NB4 (cell line): ENCODE measurements around the gene FFAR1.

Source experiments
- DNase-seq: peaks from one replicate; pipeline ENCODE4 v3.0.0; 2010; ENCODE audit warnings: low read depth
- H3K4me3 ChIP-seq: one replicate; pipeline ENCODE4 v1.5.1; 2011; ENCODE audit warnings: mild to moderate bottlenecking, low read depth, low read length, moderate library complexity
- CTCF ChIP-seq: IDR thresholded peaks from one replicate; pipeline ENCODE4 v1.5.1; 2012; ENCODE audit warnings: low read depth, low read length
- MYC ChIP-seq: IDR thresholded peaks from 2 replicates; pipeline ENCODE4 v1.6.1; 2011; ENCODE audit warnings: low read depth, low read length
- POLR2A ChIP-seq: IDR thresholded peaks from 2 replicates; pipeline ENCODE4 v1.6.1; 2011; ENCODE audit warnings: mild to moderate bottlenecking; ENCODE audit not compliant: insufficient read length; ENCODE audit errors: extremely low read depth
- TF ChIP-seq, protein P1 (sequence below): IDR thresholded peaks from 2 replicates; pipeline ENCODE4 v1.6.1; 2011; ENCODE audit warnings: low read depth, low read length

The FFAR1 gene

DNA sequence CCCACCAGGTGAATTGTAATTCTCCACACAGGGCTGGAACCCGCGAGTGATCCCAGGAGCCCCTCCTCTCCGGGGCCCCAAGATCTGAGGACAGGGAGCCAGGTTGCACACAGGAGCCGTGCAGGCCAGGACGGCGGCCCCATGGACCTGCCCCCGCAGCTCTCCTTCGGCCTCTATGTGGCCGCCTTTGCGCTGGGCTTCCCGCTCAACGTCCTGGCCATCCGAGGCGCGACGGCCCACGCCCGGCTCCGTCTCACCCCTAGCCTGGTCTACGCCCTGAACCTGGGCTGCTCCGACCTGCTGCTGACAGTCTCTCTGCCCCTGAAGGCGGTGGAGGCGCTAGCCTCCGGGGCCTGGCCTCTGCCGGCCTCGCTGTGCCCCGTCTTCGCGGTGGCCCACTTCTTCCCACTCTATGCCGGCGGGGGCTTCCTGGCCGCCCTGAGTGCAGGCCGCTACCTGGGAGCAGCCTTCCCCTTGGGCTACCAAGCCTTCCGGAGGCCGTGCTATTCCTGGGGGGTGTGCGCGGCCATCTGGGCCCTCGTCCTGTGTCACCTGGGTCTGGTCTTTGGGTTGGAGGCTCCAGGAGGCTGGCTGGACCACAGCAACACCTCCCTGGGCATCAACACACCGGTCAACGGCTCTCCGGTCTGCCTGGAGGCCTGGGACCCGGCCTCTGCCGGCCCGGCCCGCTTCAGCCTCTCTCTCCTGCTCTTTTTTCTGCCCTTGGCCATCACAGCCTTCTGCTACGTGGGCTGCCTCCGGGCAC lies 3.9 kb downstream of the FFAR1 start:
- H3K4me3 ChIP-seq, result no peak overlapping the region
- TF ChIP-seq POLR2A, result no peak
- no peak for DNase-seq

DNA sequence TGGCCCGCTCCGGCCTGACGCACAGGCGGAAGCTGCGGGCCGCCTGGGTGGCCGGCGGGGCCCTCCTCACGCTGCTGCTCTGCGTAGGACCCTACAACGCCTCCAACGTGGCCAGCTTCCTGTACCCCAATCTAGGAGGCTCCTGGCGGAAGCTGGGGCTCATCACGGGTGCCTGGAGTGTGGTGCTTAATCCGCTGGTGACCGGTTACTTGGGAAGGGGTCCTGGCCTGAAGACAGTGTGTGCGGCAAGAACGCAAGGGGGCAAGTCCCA lies 4.4 kb downstream of the FFAR1 start:
- DNase-seq, result no peak
- no peak for TF ChIP-seq MYC
- TF ChIP-seq, protein P1, sequence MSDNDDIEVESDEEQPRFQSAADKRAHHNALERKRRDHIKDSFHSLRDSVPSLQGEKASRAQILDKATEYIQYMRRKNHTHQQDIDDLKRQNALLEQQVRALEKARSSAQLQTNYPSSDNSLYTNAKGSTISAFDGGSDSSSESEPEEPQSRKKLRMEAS, result no peak
- TF ChIP-seq CTCF, result no peak
- no peak for TF ChIP-seq POLR2A
- H3K4me3 ChIP-seq, result no peak overlapping the region

DNA sequence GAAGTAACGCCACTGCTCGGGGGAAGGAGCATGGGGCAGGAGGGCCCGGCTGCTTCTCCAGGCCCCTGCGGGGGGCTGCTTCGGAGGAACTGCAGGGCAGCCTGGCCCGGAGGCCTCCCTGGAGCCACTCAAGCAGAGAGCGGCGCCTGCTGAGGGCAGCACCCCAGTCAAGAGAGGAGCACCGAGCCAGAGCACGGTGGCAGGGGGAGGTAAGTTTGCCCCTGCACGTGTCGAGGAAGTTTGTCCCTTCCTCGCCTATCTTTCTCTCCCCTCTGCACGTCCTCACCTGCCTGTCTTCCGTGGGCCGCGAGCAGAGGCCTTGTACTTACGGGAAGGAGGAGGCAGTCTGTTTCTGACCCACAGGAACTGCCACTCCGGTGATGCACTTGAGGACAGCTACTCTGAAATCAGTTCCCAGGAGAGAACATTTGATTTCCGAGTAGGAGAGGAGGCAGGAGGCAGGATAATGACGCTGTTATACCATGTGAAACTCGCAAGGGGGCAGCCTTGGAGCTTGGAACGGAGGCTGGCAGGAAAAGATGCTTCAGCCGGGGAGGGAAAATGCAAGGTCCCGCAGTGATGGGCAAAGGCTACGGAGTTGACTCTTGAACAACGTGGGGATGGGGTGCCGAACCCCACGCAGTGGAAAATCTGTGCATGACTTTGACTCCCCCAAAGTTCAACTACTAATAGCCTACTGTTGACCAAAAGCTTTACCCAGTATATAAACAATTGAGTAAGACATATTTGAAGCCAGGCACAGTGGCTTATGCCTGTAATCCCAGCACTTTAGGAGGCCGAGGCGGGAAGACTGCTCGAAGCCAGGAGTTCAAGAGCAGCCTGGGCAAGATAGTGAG lies 5.0 kb downstream of the FFAR1 start:
- peak; percentile 78 for DNase-seq
- H3K4me3 ChIP-seq, result no peak overlapping the region
- TF ChIP-seq, protein P1, result peak; percentile 65
- peak; percentile 61 for TF ChIP-seq CTCF
- no peak for TF ChIP-seq POLR2A
- TF ChIP-seq MYC, result no peak

- no peak for DNase-seq
- no peak for TF ChIP-seq CTCF
- TF ChIP-seq, protein P1, result no peak
- no peak for TF ChIP-seq MYC
- no peak for TF ChIP-seq POLR2A
- H3K4me3 ChIP-seq, result no peak overlapping the region
Observed at GRCh38 chr19:35353635-35354034, 5.9 kb downstream of the FFAR1 start.

DNA sequence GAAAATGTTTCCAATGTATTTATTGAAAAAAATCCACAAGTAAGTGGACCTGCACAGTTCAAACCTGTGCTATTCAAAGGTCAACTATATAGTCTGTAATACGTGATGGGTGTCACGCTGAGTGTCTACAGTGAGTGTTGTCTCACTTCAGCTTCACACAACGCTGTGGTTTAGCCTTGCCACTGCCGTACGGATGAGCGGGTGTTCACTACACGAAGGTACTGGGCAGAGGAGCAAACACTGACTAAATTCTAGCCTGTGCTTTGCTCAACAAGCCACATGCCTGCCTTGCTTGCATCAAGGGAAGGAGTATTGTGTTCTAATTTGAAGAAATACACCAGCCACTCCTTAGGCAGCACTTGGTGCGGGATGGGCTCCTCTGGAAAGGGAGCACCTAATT lies 7.2 kb downstream of the FFAR1 start:
- H3K4me3 ChIP-seq, result no peak overlapping the region
- no peak for TF ChIP-seq MYC
- no peak for TF ChIP-seq CTCF
- TF ChIP-seq, protein P1, result no peak
- no peak for TF ChIP-seq POLR2A
- no peak for DNase-seq

- TF ChIP-seq, protein P1, result no peak
- TF ChIP-seq CTCF, result no peak
- no peak for TF ChIP-seq MYC
- no peak for TF ChIP-seq POLR2A
- DNase-seq, result no peak
- H3K4me3 ChIP-seq, result no peak overlapping the region
Observed at GRCh38 chr19:35355791-35356460, 8.2 kb downstream of the FFAR1 start.
